OCI-LY1 (cell line): Measurements from ENCODE around the gene CA9.

Source experiments
- H2AFZ ChIP-seq: fragments of 200-600 bp; sonication (generic), shearing (Covaris generic); 2 replicates; pipeline ENCODE4 v1.6.0; 2014; ENCODE audit warnings: antibody characterized with exemption, mild to moderate bottlenecking, low read length
- H3F3A ChIP-seq: fragments of 200-600 bp; sonication (generic), shearing (Covaris generic); 2 replicates; pipeline ENCODE4 v1.6.0; 2014; ENCODE audit warnings: mild to moderate bottlenecking, antibody characterized with exemption, low read length, moderate library complexity; ENCODE audit not compliant: insufficient read depth
- H3K27ac ChIP-seq: fragments of 200-600 bp; sonication (generic); 2 replicates; pipeline ENCODE4 v1.5.1; 2014; ENCODE audit warnings: low read length, mixed run types, mild to moderate bottlenecking, low read depth; ENCODE audit not compliant: poor library complexity, severe bottlenecking
- H3K27me3 ChIP-seq: fragments of 200-600 bp; sonication (generic); 2 replicates; pipeline ENCODE4 v1.6.0; 2014; ENCODE audit warnings: antibody characterized with exemption, mild to moderate bottlenecking, low read length, moderate library complexity; ENCODE audit not compliant: insufficient read depth
- H3K36me3 ChIP-seq: fragments of 200-600 bp; sonication (generic); 2 replicates; pipeline ENCODE4 v1.6.1; 2014; ENCODE audit warnings: mild to moderate bottlenecking, antibody characterized with exemption, low read length, moderate library complexity, mixed read lengths; ENCODE audit not compliant: insufficient read depth
- H3K4me1 ChIP-seq: fragments of 200-600 bp; sonication (generic); 2 replicates; pipeline ENCODE4 v1.5.1; 2014; ENCODE audit warnings: mild to moderate bottlenecking, low read length, moderate library complexity; ENCODE audit not compliant: insufficient read depth, severe bottlenecking
- H3K4me2 ChIP-seq: fragments of 200-600 bp; sonication (generic), shearing (Covaris generic); 2 replicates; pipeline ENCODE4 v1.6.1; 2014; ENCODE audit warnings: low read length
- H3K4me3 ChIP-seq: fragments of 200-600 bp; sonication (generic); 2 replicates; pipeline ENCODE4 v1.5.1; 2014; ENCODE audit warnings: low read length, low read depth, mild to moderate bottlenecking, mixed read lengths; ENCODE audit not compliant: poor library complexity, severe bottlenecking
- H3K79me2 ChIP-seq: fragments of 200-600 bp; shearing (Covaris generic); 2 replicates; pipeline ENCODE4 v1.6.1; 2016; ENCODE audit warnings: mixed run types, low read length, mixed read lengths; ENCODE audit not compliant: insufficient read depth
- H3K9ac ChIP-seq: fragments of 200-600 bp; sonication (generic), shearing (Covaris generic); 2 replicates; pipeline ENCODE4 v1.6.1; 2014; ENCODE audit warnings: mild to moderate bottlenecking, low read length, mixed read lengths
- H3K9me2 ChIP-seq: fragments of 200-600 bp; sonication (generic), shearing (Covaris generic); 2 replicates; pipeline ENCODE4 v1.6.1; 2014; ENCODE audit warnings: low read depth, mild to moderate bottlenecking, low read length, mixed read lengths
- H3K9me3 ChIP-seq: fragments of 200-600 bp; shearing (Covaris generic); 2 replicates; pipeline ENCODE4 v1.6.1; 2014; ENCODE audit warnings: low read length, mixed read lengths
- H4K20me1 ChIP-seq: fragments of 200-600 bp; sonication (generic), shearing (Covaris generic); 2 replicates; pipeline ENCODE4 v1.6.0; 2016; ENCODE audit warnings: mild to moderate bottlenecking, low read length; ENCODE audit not compliant: insufficient read depth
- EZH2 ChIP-seq: fragments of 200-600 bp; sonication (generic), shearing (Covaris generic); IDR thresholded peaks from 2 replicates; pipeline ENCODE4 v1.8.0; 2017; ENCODE audit warnings: borderline replicate concordance, mixed run types, mild to moderate bottlenecking, antibody characterized with exemption, low read length, moderate library complexity, mixed read lengths
- TF ChIP-seq, protein P1 (sequence below): fragments of 200-600 bp; sonication (generic), shearing (Covaris generic); IDR thresholded peaks from 2 replicates; pipeline ENCODE4 v1.5.1; 2017; ENCODE audit warnings: mild to moderate bottlenecking, antibody characterized with exemption, low read length, moderate library complexity, mixed read lengths

The CA9 gene

DNA sequence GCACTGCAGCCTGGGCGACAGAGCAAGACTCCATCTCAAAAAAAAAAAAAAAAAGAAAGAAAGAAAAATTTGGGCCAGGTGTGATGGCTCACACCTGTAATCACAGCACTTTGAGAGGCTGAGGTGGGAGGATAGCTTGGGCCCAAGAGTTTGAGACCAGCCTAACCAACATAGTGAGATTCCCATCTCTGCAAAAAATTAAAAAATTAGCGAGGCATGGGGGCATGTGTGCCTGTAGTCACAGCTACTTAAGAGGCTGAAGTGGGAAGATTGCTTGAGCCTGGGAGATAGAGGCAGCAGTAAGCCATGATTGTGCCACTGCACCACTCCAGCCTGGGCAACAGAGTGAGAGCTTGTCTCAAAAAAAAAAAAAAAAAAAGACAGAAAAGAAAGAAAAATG, 20.1 kb upstream of the CA9 start:
- Histone ChIP-seq H3K27ac (no peak overlapping the region), H3K27me3 (no peaks in the 10 kb centered on the region), H3F3A (peaks cover under 1% of the 10 kb centered on the region), H2AFZ (no peak overlapping the region), H4K20me1 (no peaks in the 10 kb centered on the region), H3K79me2 (no peaks in the 10 kb centered on the region; the same call in 1 of the 2 replicates), H3K4me3 (no peak overlapping the region), H3K9me3 (no peaks in the 10 kb centered on the region), H3K4me1 (peaks cover 50% of the 10 kb centered on the region), H3K9me2 (no peaks in the 10 kb centered on the region), H3K9ac (no peak overlapping the region), H3K36me3 (no peaks in the 10 kb centered on the region), H3K4me2 (no peak overlapping the region)
- no peak for TF ChIP-seq EZH2
- TF ChIP-seq, protein P1, sequence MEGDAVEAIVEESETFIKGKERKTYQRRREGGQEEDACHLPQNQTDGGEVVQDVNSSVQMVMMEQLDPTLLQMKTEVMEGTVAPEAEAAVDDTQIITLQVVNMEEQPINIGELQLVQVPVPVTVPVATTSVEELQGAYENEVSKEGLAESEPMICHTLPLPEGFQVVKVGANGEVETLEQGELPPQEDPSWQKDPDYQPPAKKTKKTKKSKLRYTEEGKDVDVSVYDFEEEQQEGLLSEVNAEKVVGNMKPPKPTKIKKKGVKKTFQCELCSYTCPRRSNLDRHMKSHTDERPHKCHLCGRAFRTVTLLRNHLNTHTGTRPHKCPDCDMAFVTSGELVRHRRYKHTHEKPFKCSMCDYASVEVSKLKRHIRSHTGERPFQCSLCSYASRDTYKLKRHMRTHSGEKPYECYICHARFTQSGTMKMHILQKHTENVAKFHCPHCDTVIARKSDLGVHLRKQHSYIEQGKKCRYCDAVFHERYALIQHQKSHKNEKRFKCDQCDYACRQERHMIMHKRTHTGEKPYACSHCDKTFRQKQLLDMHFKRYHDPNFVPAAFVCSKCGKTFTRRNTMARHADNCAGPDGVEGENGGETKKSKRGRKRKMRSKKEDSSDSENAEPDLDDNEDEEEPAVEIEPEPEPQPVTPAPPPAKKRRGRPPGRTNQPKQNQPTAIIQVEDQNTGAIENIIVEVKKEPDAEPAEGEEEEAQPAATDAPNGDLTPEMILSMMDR = no peak

DNA sequence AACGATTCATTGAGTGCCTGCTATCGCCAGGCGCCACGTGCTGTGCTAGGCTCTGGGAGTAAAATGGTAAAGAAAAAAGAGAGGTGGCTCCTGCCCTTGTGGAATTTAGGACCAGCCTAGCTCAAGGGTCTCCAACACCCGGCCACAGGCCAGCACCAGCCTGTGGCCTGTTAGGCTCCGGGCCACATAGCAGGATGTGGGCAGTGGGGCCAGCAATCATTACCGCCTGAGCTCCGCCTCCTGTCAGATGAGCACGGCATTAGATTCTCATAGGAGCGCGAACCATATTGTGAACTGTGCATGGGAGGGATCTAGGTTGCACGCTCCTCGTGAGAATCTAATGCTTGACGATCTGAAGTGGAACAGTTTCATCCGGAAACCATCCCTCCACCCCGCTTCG, 17.4 kb upstream of the CA9 start:
- TF ChIP-seq, protein P1 = no peak
- TF ChIP-seq EZH2 = no peak
- peaks cover 14% of the 10 kb centered on the region; the same call in 1 of the 2 replicates for H3K36me3 ChIP-seq
- H3K27ac ChIP-seq = no peak overlapping the region
- no peaks in the 10 kb centered on the region; the same call in 1 of the 2 replicates for H3F3A ChIP-seq
- H2AFZ ChIP-seq = no peak overlapping the region
- H3K4me2 ChIP-seq = no peak overlapping the region
- H3K9me3 ChIP-seq = no peaks in the 10 kb centered on the region
- peaks cover 49% of the 10 kb centered on the region for H3K4me1 ChIP-seq
- H3K79me2 ChIP-seq = no peaks in the 10 kb centered on the region
- H3K27me3 ChIP-seq = no peaks in the 10 kb centered on the region
- H3K4me3 ChIP-seq = no peak overlapping the region
- H4K20me1 ChIP-seq = no peaks in the 10 kb centered on the region
- no peak overlapping the region for H3K9ac ChIP-seq
- no peaks in the 10 kb centered on the region for H3K9me2 ChIP-seq

DNA sequence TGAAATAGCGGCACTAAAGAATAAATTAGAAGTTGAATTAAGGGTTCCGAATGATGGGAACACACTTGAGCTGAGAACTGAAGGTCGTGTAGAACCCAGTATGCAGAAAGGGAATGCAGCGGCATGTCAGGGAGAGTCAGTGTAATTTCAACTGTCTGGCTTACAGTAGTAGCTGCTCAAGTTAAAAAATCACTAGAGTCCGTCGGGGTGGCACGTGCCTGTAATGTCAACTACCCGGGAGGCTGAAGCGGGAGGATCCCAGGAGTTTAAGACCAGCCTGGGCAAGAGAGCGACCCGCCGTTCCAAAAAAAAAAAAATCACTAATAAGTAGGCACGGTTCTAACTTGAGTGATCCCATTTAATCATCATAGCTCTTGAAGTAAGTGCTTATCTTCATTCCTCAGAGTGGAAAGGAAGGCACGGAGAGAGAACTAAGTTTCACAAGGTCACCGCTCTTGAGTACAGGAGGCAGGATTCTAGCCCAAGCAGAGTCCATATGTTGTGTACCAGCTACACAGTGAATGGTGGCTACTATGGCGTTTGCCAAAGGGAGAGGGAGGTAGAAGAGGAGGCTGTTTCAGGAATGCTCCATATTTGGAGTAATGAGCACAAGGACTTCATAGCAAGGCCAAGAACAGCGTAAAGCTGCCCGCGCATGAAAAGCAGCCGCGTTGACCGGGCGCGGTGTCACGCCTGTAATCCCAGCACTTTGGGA, 16.7 kb upstream of the CA9 start:
- Histone ChIP-seq H3K27me3 (no peaks in the 10 kb centered on the region), H3K27ac (peak overlapping the region; percentile 76), H3F3A (no peaks in the 10 kb centered on the region), H3K9me3 (no peaks in the 10 kb centered on the region), H2AFZ (no peak overlapping the region), H3K79me2 (no peaks in the 10 kb centered on the region), H3K36me3 (peaks cover 19% of the 10 kb centered on the region; the same call in 1 of the 2 replicates), H3K9ac (peak overlapping the region; percentile 31; the same call in 1 of the 2 replicates), H3K4me2 (peak overlapping the region; percentile 91), H3K4me3 (peak overlapping the region; percentile 90), H4K20me1 (no peaks in the 10 kb centered on the region), H3K9me2 (no peaks in the 10 kb centered on the region), H3K4me1 (peaks cover 48% of the 10 kb centered on the region)
- no peak for TF ChIP-seq EZH2
- TF ChIP-seq, protein P1 = no peak
